ENCODE results near the gene ABCF2. TPM values are rescaled to one million over a fixed set of nuclear protein-coding genes. Genes with fewer than 3 reads are reported as not detected.

The ABCF2 gene
- total and polyA plus RNA-seq, 2 of the 13 experiments (the other 11 are each of a cell fraction or from before 2014, with no cell fraction given), result 16.3 to 42.5 TPM

DNA sequence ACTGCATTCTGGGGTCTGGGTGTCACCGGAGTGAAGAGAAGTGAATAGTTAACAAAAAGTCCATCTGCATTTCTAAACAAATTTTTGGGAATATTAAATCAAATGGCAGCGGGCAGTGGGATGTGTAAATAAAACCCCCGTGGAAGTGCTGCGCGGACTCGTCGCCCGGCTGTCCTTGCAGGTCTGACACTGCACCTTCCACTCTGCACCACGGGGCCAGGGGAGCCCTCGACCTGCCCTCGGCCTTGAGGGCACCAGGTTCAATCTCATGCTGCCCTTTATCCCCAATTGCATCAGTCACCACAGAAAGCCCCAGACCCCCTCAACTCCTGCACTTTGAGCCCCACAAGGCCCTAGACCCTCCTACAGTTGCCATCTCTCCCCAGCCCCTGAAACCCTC lies 27.8 kb upstream of the ABCF2 start (continued):
- TF ChIP-seq ZNF10 (CRISPR knock-in tag; IDR thresholded peaks at IDR 0.05; ENCODE audit: borderline replicate concordance, low read depth), result no peak

DNA sequence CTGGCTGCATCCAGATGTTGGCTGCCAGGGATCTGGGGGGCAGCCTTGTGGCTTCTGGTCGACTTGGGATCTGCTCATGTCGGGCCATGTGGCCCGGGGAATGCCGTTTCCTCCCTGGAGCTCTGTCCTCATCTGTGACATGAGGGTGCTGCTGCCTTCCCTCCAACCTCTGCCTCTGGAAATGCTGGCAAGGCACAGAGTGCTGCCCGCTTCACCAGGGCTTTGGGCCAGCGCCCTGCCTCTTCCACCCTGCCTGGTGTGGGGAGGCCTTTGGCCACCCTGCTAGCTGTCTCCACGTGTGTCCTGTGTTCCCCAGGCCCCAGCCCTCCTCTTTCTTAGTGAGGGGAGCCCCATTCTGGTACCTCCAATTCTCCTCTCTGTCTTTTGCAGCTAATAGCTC lies 27.3 kb upstream of the ABCF2 start:
- Histone ChIP-seq H3K27ac (ENCODE audit: extremely low read length, insufficient read depth, low read length) (no peak overlapping the region), H3K36me3 (replicated peaks in 1 of 2; ENCODE audit: control insufficient read depth in 1 of 2, insufficient read depth in 2 of 2, low read length in 2 of 2) (no peaks in the 10 kb centered on the region), H3K4me3 (replicated peaks in 1 of 3; ENCODE audit: insufficient read depth in 1 of 3, low read depth in 2 of 3, low read length in 3 of 3) (no peak overlapping the region), H4K20me1 (ENCODE audit: insufficient read depth, low read length) (no peaks in the 10 kb centered on the region), H2AFZ (ENCODE audit: low read length) (no peak overlapping the region), H3K27me3 (ENCODE audit: control insufficient read depth in 1 of 2, insufficient read depth in 2 of 2, low read length in 2 of 2) (peaks cover 17 to 80% of the 10 kb centered on the region in 2 experiments), H3K4me2 (ENCODE audit: low read depth, low read length) (no peak overlapping the region), H3K9ac (ENCODE audit: insufficient read depth, low read depth, low read length) (no peak overlapping the region), H3K9me3 (ENCODE audit: low read length) (no peaks in the 10 kb centered on the region), H3K4me1 (ENCODE audit: insufficient read depth, low read length) (peaks cover 32% of the 10 kb centered on the region), H3K79me2 (ENCODE audit: insufficient read depth, low read length) (no peaks in the 10 kb centered on the region)
- FAIRE-seq (no peak), ATAC-seq (no peak), DNase-seq (ENCODE audit: low spot score) (no peak)
- CTCF ChIA-PET (ENCODE audit: low intra/inter-chr PET ratio, low total read pairs), result no interaction called here
- TF ChIP-seq, protein P1, sequence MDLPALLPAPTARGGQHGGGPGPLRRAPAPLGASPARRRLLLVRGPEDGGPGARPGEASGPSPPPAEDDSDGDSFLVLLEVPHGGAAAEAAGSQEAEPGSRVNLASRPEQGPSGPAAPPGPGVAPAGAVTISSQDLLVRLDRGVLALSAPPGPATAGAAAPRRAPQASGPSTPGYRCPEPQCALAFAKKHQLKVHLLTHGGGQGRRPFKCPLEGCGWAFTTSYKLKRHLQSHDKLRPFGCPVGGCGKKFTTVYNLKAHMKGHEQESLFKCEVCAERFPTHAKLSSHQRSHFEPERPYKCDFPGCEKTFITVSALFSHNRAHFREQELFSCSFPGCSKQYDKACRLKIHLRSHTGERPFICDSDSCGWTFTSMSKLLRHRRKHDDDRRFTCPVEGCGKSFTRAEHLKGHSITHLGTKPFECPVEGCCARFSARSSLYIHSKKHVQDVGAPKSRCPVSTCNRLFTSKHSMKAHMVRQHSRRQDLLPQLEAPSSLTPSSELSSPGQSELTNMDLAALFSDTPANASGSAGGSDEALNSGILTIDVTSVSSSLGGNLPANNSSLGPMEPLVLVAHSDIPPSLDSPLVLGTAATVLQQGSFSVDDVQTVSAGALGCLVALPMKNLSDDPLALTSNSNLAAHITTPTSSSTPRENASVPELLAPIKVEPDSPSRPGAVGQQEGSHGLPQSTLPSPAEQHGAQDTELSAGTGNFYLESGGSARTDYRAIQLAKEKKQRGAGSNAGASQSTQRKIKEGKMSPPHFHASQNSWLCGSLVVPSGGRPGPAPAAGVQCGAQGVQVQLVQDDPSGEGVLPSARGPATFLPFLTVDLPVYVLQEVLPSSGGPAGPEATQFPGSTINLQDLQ (CRISPR knock-in tag; IDR thresholded peaks at IDR 0.05), result no peak
- TF ChIP-seq ATF1 (CRISPR knock-in tag; IDR thresholded peaks at IDR 0.05) (no peak), ATM (IDR thresholded peaks at IDR 0.05; ENCODE audit: borderline replicate concordance) (no peak), ZNF605 (CRISPR knock-in tag; IDR thresholded peaks at IDR 0.05) (no peak), RFX3 (CRISPR knock-in tag; IDR thresholded peaks at IDR 0.05) (no peak), HNF4G (IDR thresholded peaks at IDR 0.05; ENCODE audit: borderline replicate concordance, low read depth, low read length) (no peak), HNF4G (CRISPR knock-in tag; IDR thresholded peaks at IDR 0.05; ENCODE audit: borderline replicate concordance, low read depth) (no peak), ZNF558 (CRISPR knock-in tag; IDR thresholded peaks at IDR 0.05; ENCODE audit: borderline replicate concordance) (no peak), SPEN (CRISPR knock-in tag; IDR thresholded peaks at IDR 0.05; ENCODE audit: low read depth) (no peak), ZNF790 (CRISPR knock-in tag; IDR thresholded peaks at IDR 0.05; ENCODE audit: borderline replicate concordance) (no peak), GZF1 (CRISPR knock-in tag; IDR thresholded peaks at IDR 0.05) (no peak), ZNF670 (CRISPR knock-in tag; IDR thresholded peaks at IDR 0.05; ENCODE audit: borderline replicate concordance) (no peak), ELF4 (CRISPR knock-in tag; IDR thresholded peaks at IDR 0.05; ENCODE audit: borderline replicate concordance) (no peak), ZNF891 (CRISPR knock-in tag; IDR thresholded peaks at IDR 0.05) (no peak), HBP1 (CRISPR knock-in tag; IDR thresholded peaks at IDR 0.05; ENCODE audit: low read depth) (no peak)
- TF ChIP-seq, protein P2, sequence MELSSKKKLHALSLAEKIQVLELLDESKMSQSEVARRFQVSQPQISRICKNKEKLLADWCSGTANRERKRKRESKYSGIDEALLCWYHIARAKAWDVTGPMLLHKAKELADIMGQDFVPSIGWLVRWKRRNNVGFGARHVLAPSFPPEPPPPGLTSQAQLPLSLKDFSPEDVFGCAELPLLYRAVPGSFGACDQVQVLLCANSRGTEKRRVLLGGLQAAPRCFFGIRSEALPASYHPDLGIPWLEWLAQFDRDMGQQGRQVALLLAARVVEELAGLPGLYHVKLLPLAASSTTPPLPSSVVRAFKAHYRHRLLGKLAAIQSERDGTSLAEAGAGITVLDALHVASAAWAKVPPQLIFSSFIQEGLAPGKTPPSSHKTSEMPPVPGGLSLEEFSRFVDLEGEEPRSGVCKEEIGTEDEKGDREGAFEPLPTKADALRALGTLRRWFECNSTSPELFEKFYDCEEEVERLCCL (CRISPR knock-in tag; IDR thresholded peaks at IDR 0.05; ENCODE audit: borderline replicate concordance), result no peak
- POLR2A ChIA-PET, result no interaction called here
- intact Hi-C loops (cut with micrococcal nuclease; ENCODE audit: unreplicated experiment), result no loop called here
- no TSS peak for BruUV-seq (replicated peaks)
- in situ Hi-C loops (cut with HindIII; ENCODE audit: extremely low pct_ligation_motif_present, low pct_unique_long_range_greater_than_20kb), result loop anchor here (5.0 kb wide), 1 partner anchor 48 kb away; no protein-coding TSS in a partner anchor
- 17% methylated on average over 2 of the region's 7 CpGs for WGBS (ENCODE audit: low lambda C conversion rate)
